ENCODE measurements around the gene LTBP3.

GRCh38 chr11:65599216-65599954 lies 41.2 kb upstream of the LTBP3 start:
- TF ChIP-seq POLR2A (IDR thresholded peaks at IDR 0.05) (no peak), CTCF (IDR thresholded peaks at IDR 0.05) (no peak)

Data from adrenal gland (tissue), 5 donors.